Smooth muscle cell (in vitro differentiated cells): ENCODE measurements around the gene ADGRD1. TPM values are rescaled to one million over a fixed set of nuclear protein-coding genes. Genes with fewer than 3 reads are reported as not detected.

ENCODE experiments used
- DNase-seq: peaks from one replicate; lab custom pipeline; 2025; ENCODE audit not compliant: unreplicated experiment; lab: John Stamatoyannopoulos, UW
- H2AFZ ChIP-seq: fragments of 200-600 bp; sonication (generic); 2 replicates; pipeline ENCODE4 v1.6.0; 2016; ENCODE audit warnings: antibody characterized with exemption, low read depth, mild to moderate bottlenecking
- H3F3A ChIP-seq: fragments of 200-600 bp; sonication (generic); 2 replicates; pipeline ENCODE4 v1.6.0; 2017; ENCODE audit warnings: antibody characterized with exemption, low read depth
- H3K27ac ChIP-seq: fragments of 200-600 bp; sonication (generic); 2 replicates; pipeline ENCODE4 v1.5.1; 2016; ENCODE audit warnings: low read depth, mild to moderate bottlenecking
- H3K27me3 ChIP-seq: fragments of 200-600 bp; sonication (generic); 2 replicates; pipeline ENCODE4 v1.6.1; 2016; ENCODE audit warnings: low read depth, mild to moderate bottlenecking
- H3K36me3 ChIP-seq: fragments of 200-600 bp; sonication (generic); 2 replicates; pipeline ENCODE4 v1.5.1; 2016; ENCODE audit warnings: low read depth
- H3K4me1 ChIP-seq: fragments of 200-600 bp; sonication (generic); 2 replicates; pipeline ENCODE4 v1.5.1; 2016; ENCODE audit warnings: low read depth
- H3K4me2 ChIP-seq: fragments of 200-600 bp; sonication (generic); 2 replicates; pipeline ENCODE4 v1.6.0; 2016; ENCODE audit warnings: mild to moderate bottlenecking
- H3K4me3 ChIP-seq: fragments of 200-600 bp; sonication (generic); 2 replicates; pipeline ENCODE4 v1.5.1; 2016; ENCODE audit warnings: mild to moderate bottlenecking
- H3K79me2 ChIP-seq: fragments of 200-600 bp; sonication (generic); 2 replicates; pipeline ENCODE4 v1.6.0; 2016; ENCODE audit warnings: low read depth, mild to moderate bottlenecking
- H3K9ac ChIP-seq: fragments of 200-600 bp; sonication (generic); 2 replicates; pipeline ENCODE4 v1.6.0; 2016; ENCODE audit warnings: low read depth
- H3K9me3 ChIP-seq: fragments of 200-600 bp; sonication (generic); replicated peaks from 2 replicates; pipeline ENCODE4 v1.5.1; 2016; ENCODE audit warnings: low read depth
- H4K20me1 ChIP-seq: fragments of 200-600 bp; sonication (generic); 2 replicates; pipeline ENCODE4 v1.6.0; 2016; ENCODE audit warnings: low read depth
- CTCF ChIP-seq: fragments of 200-600 bp; sonication (generic); IDR thresholded peaks from 2 replicates; pipeline ENCODE4 v1.5.1; 2017; ENCODE audit warnings: borderline replicate concordance, mild to moderate bottlenecking, antibody characterized with exemption; ENCODE audit not compliant: insufficient read depth, poor library complexity, severe bottlenecking
- WGBS: methylation state at CpG from one replicate; pipeline ENCODE4 v1.1.7; 2016; ENCODE audit warnings: low lambda C conversion rate; 5-methylcytosine and 5-hydroxymethylcytosine counted together
- polyA plus RNA-seq: library from polyadenylated mRNA; unstranded; fragments of >200 nt; fragmentation: Nextera tagmentation; extraction: Ambion mirVana; gene quantifications from 2 replicates; pipeline ENCODE4 v1.2.1, GENCODE V29; 2016
- total RNA-seq: library from RNA; depleted of rRNA; stranded (reverse); fragments of >200 nt; gene quantifications from 2 replicates; pipeline ENCODE4 v1.2.3, GENCODE V29; 2014

Gene ADGRD1
- total and polyA plus RNA-seq, 2 experiments from 2014 or later, result 0.14 TPM; not detected in 1

DNA sequence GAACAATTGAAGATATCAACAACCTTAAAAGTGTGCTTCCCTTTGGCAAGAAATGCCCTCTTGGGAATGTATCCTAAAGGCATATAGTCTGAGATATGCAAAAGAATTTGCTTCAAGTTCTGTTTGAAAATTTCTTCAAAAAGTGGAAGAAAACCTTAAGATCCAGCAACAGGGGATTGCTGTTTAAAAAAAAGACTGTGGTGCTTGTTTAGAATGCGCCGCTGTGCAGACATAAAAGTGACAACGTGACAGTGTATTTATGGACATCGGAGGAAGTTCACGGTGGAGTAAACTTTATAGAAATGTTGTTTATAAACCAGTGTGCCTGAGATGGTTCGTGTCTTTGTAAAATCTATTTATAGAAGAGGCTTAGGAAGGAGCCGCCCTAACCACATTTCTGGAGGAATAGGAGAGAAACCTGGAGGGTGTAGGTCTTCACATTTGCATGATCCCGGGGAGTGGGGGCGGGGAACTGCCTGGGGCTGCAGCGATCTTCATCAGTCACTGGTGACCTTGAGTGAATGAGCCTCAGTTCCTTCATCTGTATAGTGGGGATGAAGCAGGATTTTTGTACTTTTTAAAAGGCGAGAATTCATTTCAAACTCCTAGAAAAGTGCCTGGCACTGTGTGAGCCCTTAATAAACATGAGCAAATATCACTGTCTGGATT is 27.5 kb downstream of the ADGRD1 start:
- WGBS, result 52% methylated on average over 11 of the region's 11 CpGs
- Histone ChIP-seq H3K36me3 (no peaks in the 10 kb centered on the region), H3K79me2 (no peaks in the 10 kb centered on the region), H3K9me3 (no peaks in the 10 kb centered on the region), H3K4me2 (no peak overlapping the region), H4K20me1 (no peaks in the 10 kb centered on the region), H2AFZ (no peak overlapping the region), H3K27ac (no peak overlapping the region), H3K9ac (no peak overlapping the region), H3F3A (no peaks in the 10 kb centered on the region), H3K4me1 (no peaks in the 10 kb centered on the region), H3K27me3 (peaks cover 6% of the 10 kb centered on the region), H3K4me3 (no peak overlapping the region)
- no peak for TF ChIP-seq CTCF
- no peak for DNase-seq

- Histone ChIP-seq H3K9me3 (no peaks in the 10 kb centered on the region), H3K4me1 (no peaks in the 10 kb centered on the region), H3K4me2 (no peak overlapping the region), H3K4me3 (no peak overlapping the region), H3K36me3 (no peaks in the 10 kb centered on the region), H2AFZ (no peak overlapping the region), H3K79me2 (no peaks in the 10 kb centered on the region), H3K9ac (no peak overlapping the region), H3F3A (no peaks in the 10 kb centered on the region), H4K20me1 (no peaks in the 10 kb centered on the region), H3K27ac (no peak overlapping the region), H3K27me3 (peaks cover 6% of the 10 kb centered on the region)
- no peak for DNase-seq
- TF ChIP-seq CTCF, result no peak
- WGBS, result 97% methylated on average over 12 of the region's 12 CpGs
These were observed 28.2 kb downstream of the ADGRD1 start for GRCh38 chr12:130981911-130982310.

- H2AFZ ChIP-seq, result no peak overlapping the region
- TF ChIP-seq CTCF, result no peak
- H3K36me3 ChIP-seq, result no peaks in the 10 kb centered on the region
- peaks cover 6% of the 10 kb centered on the region for H3K27me3 ChIP-seq
- no peaks in the 10 kb centered on the region for H3K4me1 ChIP-seq
- H3K4me2 ChIP-seq, result no peak overlapping the region
- DNase-seq, result no peak
- no peaks in the 10 kb centered on the region for H3K9me3 ChIP-seq
- no peak overlapping the region for H3K4me3 ChIP-seq
- WGBS, result 83% methylated on average over 11 of the region's 11 CpGs
- no peaks in the 10 kb centered on the region for H3K79me2 ChIP-seq
- no peaks in the 10 kb centered on the region for H4K20me1 ChIP-seq
- no peak overlapping the region for H3K27ac ChIP-seq
- H3K9ac ChIP-seq, result no peak overlapping the region
- H3F3A ChIP-seq, result no peaks in the 10 kb centered on the region
These were observed 29.0 kb downstream of the ADGRD1 start for GRCh38 chr12:130982565-130983225.
